ENCODE results near the gene BPI.

Gene BPI

GRCh38 chr20:38294076-38294591 lies 9.8 kb upstream of the BPI start:
- H3K9ac ChIP-seq (ENCODE audit: low read depth, low read length) = no peak overlapping the region
- no peak overlapping the region for H3K4me3 ChIP-seq (ENCODE audit: low read length)
- no peak overlapping the region for H3K27ac ChIP-seq (ENCODE audit: low read depth, low read length)
- no peaks in the 10 kb centered on the region for H3K36me3 ChIP-seq (ENCODE audit: insufficient read depth, low read length)
- H3K27me3 ChIP-seq (ENCODE audit: insufficient read depth, low read length) = no peaks in the 10 kb centered on the region
- H3K9me3 ChIP-seq (ENCODE audit: insufficient read depth, low read depth, low read length) = no peaks in the 10 kb centered on the region
- 90% methylated on average over 11 of the region's 11 CpGs for WGBS
- H3K4me1 ChIP-seq (ENCODE audit: insufficient read depth, low read length) = no peaks in the 10 kb centered on the region; the same call in 1 of the 2 replicates

GRCh38 chr20:38295811-38296210 lies 8.1 kb upstream of the BPI start:
- Histone ChIP-seq H3K27ac (ENCODE audit: low read depth, low read length) (no peak overlapping the region), H3K4me1 (ENCODE audit: insufficient read depth, low read length) (peaks cover 8% of the 10 kb centered on the region; the same call in 1 of the 2 replicates), H3K36me3 (ENCODE audit: insufficient read depth, low read length) (no peaks in the 10 kb centered on the region), H3K9ac (ENCODE audit: low read depth, low read length) (no peak overlapping the region), H3K9me3 (ENCODE audit: insufficient read depth, low read depth, low read length) (no peaks in the 10 kb centered on the region), H3K27me3 (ENCODE audit: insufficient read depth, low read length) (no peaks in the 10 kb centered on the region), H3K4me3 (ENCODE audit: low read length) (no peak overlapping the region)
- 96% methylated on average over 5 of the region's 5 CpGs for WGBS

- Histone ChIP-seq H3K27ac (ENCODE audit: low read depth, low read length) (no peak overlapping the region), H3K4me3 (ENCODE audit: low read length) (no peak overlapping the region), H3K36me3 (ENCODE audit: insufficient read depth, low read length) (no peaks in the 10 kb centered on the region), H3K9ac (ENCODE audit: low read depth, low read length) (no peak overlapping the region), H3K4me1 (ENCODE audit: insufficient read depth, low read length) (peaks cover 8% of the 10 kb centered on the region; the same call in 1 of the 2 replicates), H3K27me3 (ENCODE audit: insufficient read depth, low read length) (no peaks in the 10 kb centered on the region), H3K9me3 (ENCODE audit: insufficient read depth, low read depth, low read length) (no peaks in the 10 kb centered on the region)
- 94% methylated on average over 10 of the region's 11 CpGs for WGBS
These were observed 7.5 kb upstream of the BPI start for GRCh38 chr20:38296433-38296832.

GRCh38 chr20:38297916-38298674 lies 5.9 kb upstream of the BPI start:
- no peaks in the 10 kb centered on the region for H3K27me3 ChIP-seq (ENCODE audit: insufficient read depth, low read length)
- WGBS = 92% methylated on average over 7 of the region's 7 CpGs

GRCh38 chr20:38298768-38299288 lies 5.1 kb upstream of the BPI start:
- Histone ChIP-seq H3K9me3 (ENCODE audit: insufficient read depth, low read depth, low read length) (no peaks in the 10 kb centered on the region), H3K4me3 (ENCODE audit: low read length) (no peak overlapping the region), H3K36me3 (ENCODE audit: insufficient read depth, low read length) (no peaks in the 10 kb centered on the region), H3K27ac (ENCODE audit: low read depth, low read length) (no peak overlapping the region), H3K27me3 (ENCODE audit: insufficient read depth, low read length) (no peaks in the 10 kb centered on the region), H3K9ac (ENCODE audit: low read depth, low read length) (no peak overlapping the region), H3K4me1 (ENCODE audit: insufficient read depth, low read length) (peaks cover 8% of the 10 kb centered on the region; the same call in 1 of the 2 replicates)
- 76% methylated on average over 13 of the region's 13 CpGs for WGBS

More at GRCh38 chr20:38297916-38298674, 5.9 kb upstream of the BPI start:
- Histone ChIP-seq H3K9ac (ENCODE audit: low read depth, low read length) (no peak overlapping the region), H3K4me3 (ENCODE audit: low read length) (no peak overlapping the region), H3K27ac (ENCODE audit: low read depth, low read length) (no peak overlapping the region), H3K4me1 (ENCODE audit: insufficient read depth, low read length) (peaks cover 8% of the 10 kb centered on the region; the same call in 1 of the 2 replicates), H3K36me3 (ENCODE audit: insufficient read depth, low read length) (no peaks in the 10 kb centered on the region), H3K9me3 (ENCODE audit: insufficient read depth, low read depth, low read length) (no peaks in the 10 kb centered on the region)

GRCh38 chr20:38299963-38300362 lies 4.0 kb upstream of the BPI start:
- Histone ChIP-seq H3K27ac (ENCODE audit: low read depth, low read length) (no peak overlapping the region), H3K9ac (ENCODE audit: low read depth, low read length) (no peak overlapping the region), H3K4me1 (ENCODE audit: insufficient read depth, low read length) (peaks cover 8% of the 10 kb centered on the region; the same call in 1 of the 2 replicates), H3K4me3 (ENCODE audit: low read length) (no peak overlapping the region), H3K27me3 (ENCODE audit: insufficient read depth, low read length) (no peaks in the 10 kb centered on the region), H3K9me3 (ENCODE audit: insufficient read depth, low read depth, low read length) (no peaks in the 10 kb centered on the region), H3K36me3 (ENCODE audit: insufficient read depth, low read length) (no peaks in the 10 kb centered on the region)
- 85% methylated on average over 6 of the region's 6 CpGs for WGBS

GRCh38 chr20:38300438-38300837 lies 3.5 kb upstream of the BPI start:
- H3K27ac ChIP-seq (ENCODE audit: low read depth, low read length) = no peak overlapping the region
- no peak overlapping the region for H3K9ac ChIP-seq (ENCODE audit: low read depth, low read length)
- no peaks in the 10 kb centered on the region for H3K27me3 ChIP-seq (ENCODE audit: insufficient read depth, low read length)
- no peak overlapping the region for H3K4me3 ChIP-seq (ENCODE audit: low read length)
- H3K4me1 ChIP-seq (ENCODE audit: insufficient read depth, low read length) = peaks cover 8% of the 10 kb centered on the region; the same call in 1 of the 2 replicates
- no peaks in the 10 kb centered on the region for H3K36me3 ChIP-seq (ENCODE audit: insufficient read depth, low read length)
- H3K9me3 ChIP-seq (ENCODE audit: insufficient read depth, low read depth, low read length) = no peaks in the 10 kb centered on the region
- 91% methylated on average over 4 of the region's 4 CpGs for WGBS

GRCh38 chr20:38301309-38301708 lies 2.6 kb upstream of the BPI start:
- Histone ChIP-seq H3K36me3 (ENCODE audit: insufficient read depth, low read length) (no peaks in the 10 kb centered on the region), H3K4me1 (ENCODE audit: insufficient read depth, low read length) (peaks cover 8% of the 10 kb centered on the region; the same call in 1 of the 2 replicates), H3K4me3 (ENCODE audit: low read length) (no peak overlapping the region), H3K9me3 (ENCODE audit: insufficient read depth, low read depth, low read length) (no peaks in the 10 kb centered on the region), H3K27me3 (ENCODE audit: insufficient read depth, low read length) (no peaks in the 10 kb centered on the region), H3K9ac (ENCODE audit: low read depth, low read length) (no peak overlapping the region), H3K27ac (ENCODE audit: low read depth, low read length) (no peak overlapping the region)
- 94% methylated on average over 3 of the region's 3 CpGs for WGBS

GRCh38 chr20:38302786-38303185 lies 1.2 kb upstream of the BPI start:
- no peak overlapping the region for H3K9ac ChIP-seq (ENCODE audit: low read depth, low read length)
- no peak overlapping the region for H3K4me3 ChIP-seq (ENCODE audit: low read length)
- H3K27ac ChIP-seq (ENCODE audit: low read depth, low read length) = no peak overlapping the region
- H3K9me3 ChIP-seq (ENCODE audit: insufficient read depth, low read depth, low read length) = no peaks in the 10 kb centered on the region
- no peaks in the 10 kb centered on the region for H3K27me3 ChIP-seq (ENCODE audit: insufficient read depth, low read length)
- 49% methylated on average over 8 of the region's 11 CpGs for WGBS
- H3K4me1 ChIP-seq (ENCODE audit: insufficient read depth, low read length) = peaks cover 8% of the 10 kb centered on the region; the same call in 1 of the 2 replicates
- no peaks in the 10 kb centered on the region for H3K36me3 ChIP-seq (ENCODE audit: insufficient read depth, low read length)

GRCh38 chr20:38304845-38305447 lies 990 bp downstream of the BPI start:
- no peaks in the 10 kb centered on the region for H3K9me3 ChIP-seq (ENCODE audit: insufficient read depth, low read depth, low read length)
- H3K27ac ChIP-seq (ENCODE audit: low read depth, low read length) = no peak overlapping the region
- peaks cover 5% of the 10 kb centered on the region; the same call in 1 of the 2 replicates for H3K4me1 ChIP-seq (ENCODE audit: insufficient read depth, low read length)
- no peaks in the 10 kb centered on the region for H3K27me3 ChIP-seq (ENCODE audit: insufficient read depth, low read length)
- no peaks in the 10 kb centered on the region for H3K36me3 ChIP-seq (ENCODE audit: insufficient read depth, low read length)
- 81% methylated on average over 8 of the region's 8 CpGs for WGBS
- no peak overlapping the region for H3K4me3 ChIP-seq (ENCODE audit: low read length)
- H3K9ac ChIP-seq (ENCODE audit: low read depth, low read length) = no peak overlapping the region

- Histone ChIP-seq H3K4me1 (ENCODE audit: insufficient read depth, low read length) (no peaks in the 10 kb centered on the region), H3K27ac (ENCODE audit: low read depth, low read length) (no peak overlapping the region), H3K36me3 (ENCODE audit: insufficient read depth, low read length) (no peaks in the 10 kb centered on the region), H3K4me3 (ENCODE audit: low read length) (no peak overlapping the region), H3K9me3 (ENCODE audit: insufficient read depth, low read depth, low read length) (no peaks in the 10 kb centered on the region), H3K9ac (ENCODE audit: low read depth, low read length) (no peak overlapping the region), H3K27me3 (ENCODE audit: insufficient read depth, low read length) (no peaks in the 10 kb centered on the region)
- 93% methylated on average over 4 of the region's 4 CpGs for WGBS
These were observed 1.6 kb downstream of the BPI start for GRCh38 chr20:38305541-38305940.

All from HUES64 (cell line).